Ishikawa (cell line): Measurements from ENCODE around the gene MAPK9.

ENCODE experiments used
- CEBPB ChIP-seq: IDR thresholded peaks from 2 replicates; pipeline ENCODE4 v1.6.1; 2012
- CREB1 ChIP-seq: IDR thresholded peaks from 2 replicates; pipeline ENCODE4 v1.6.1; 2012; ENCODE audit warnings: low read depth
- EGR1 ChIP-seq: IDR thresholded peaks from 2 replicates; pipeline ENCODE4 v1.6.1; 2012
- EP300 ChIP-seq: IDR thresholded peaks from 2 replicates; pipeline ENCODE4 v1.6.1; 2012; ENCODE audit warnings: borderline replicate concordance
- FOXM1 ChIP-seq: IDR thresholded peaks from 2 replicates; pipeline ENCODE4 v1.6.1; 2012; ENCODE audit warnings: low read depth, borderline replicate concordance
- MAX ChIP-seq: IDR thresholded peaks from 2 replicates; pipeline ENCODE4 v1.6.1; 2012
- NFIC ChIP-seq: IDR thresholded peaks from 2 replicates; pipeline ENCODE4 v1.6.1; 2012
- RAD21 ChIP-seq: IDR thresholded peaks from 2 replicates; pipeline ENCODE4 v1.6.1; 2012; ENCODE audit warnings: low read depth
- TAF1 ChIP-seq: IDR thresholded peaks from 2 replicates; pipeline ENCODE4 v1.6.1; 2012; ENCODE audit warnings: low read depth, mild to moderate bottlenecking
- TCF12 ChIP-seq: IDR thresholded peaks from 2 replicates; pipeline ENCODE4 v1.6.1; 2012; ENCODE audit warnings: low read depth
- TEAD4 ChIP-seq: IDR thresholded peaks from 2 replicates; pipeline ENCODE4 v1.6.1; 2012
- USF1 ChIP-seq: IDR thresholded peaks from 2 replicates; pipeline ENCODE4 v1.6.1; 2012
- YY1 ChIP-seq: IDR thresholded peaks from 2 replicates; pipeline ENCODE4 v1.6.1; 2012; ENCODE audit warnings: low read depth
- ZBTB7A ChIP-seq: IDR thresholded peaks from 2 replicates; pipeline ENCODE4 v1.6.1; 2012; ENCODE audit warnings: low read depth
- TF ChIP-seq, protein P1 (sequence below): IDR thresholded peaks from 2 replicates; pipeline ENCODE4 v1.6.1; 2012; ENCODE audit warnings: low read depth, mild to moderate bottlenecking

MAPK9 gene

DNA sequence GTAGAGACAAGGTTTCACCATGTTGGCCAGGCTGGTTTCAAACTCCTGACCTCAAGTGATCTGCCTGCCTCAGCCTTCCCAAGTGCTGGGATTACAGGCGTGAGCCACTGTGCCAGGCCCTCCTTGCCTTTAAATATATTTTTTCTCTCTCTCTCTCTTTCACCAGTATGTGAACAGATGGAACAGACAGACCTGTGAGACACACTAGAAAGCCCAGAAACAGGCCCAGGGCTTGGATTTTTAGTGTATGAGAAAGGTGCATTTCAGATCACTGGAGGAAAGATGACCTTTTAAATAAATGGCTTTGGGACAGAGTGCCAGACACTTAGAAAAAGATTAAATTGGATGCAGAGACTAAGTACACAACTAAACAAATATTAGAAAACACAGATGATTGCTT is 86.0 kb downstream of the MAPK9 start:
- TF ChIP-seq TAF1 (no peak), CEBPB (no peak), NFIC (no peak), ZBTB7A (no peak), TCF12 (no peak), EP300 (no peak), USF1 (no peak), MAX (no peak), EGR1 (no peak), CREB1 (no peak), TEAD4 (no peak), FOXM1 (no peak), YY1 (no peak), RAD21 (no peak)
- TF ChIP-seq, protein P1, sequence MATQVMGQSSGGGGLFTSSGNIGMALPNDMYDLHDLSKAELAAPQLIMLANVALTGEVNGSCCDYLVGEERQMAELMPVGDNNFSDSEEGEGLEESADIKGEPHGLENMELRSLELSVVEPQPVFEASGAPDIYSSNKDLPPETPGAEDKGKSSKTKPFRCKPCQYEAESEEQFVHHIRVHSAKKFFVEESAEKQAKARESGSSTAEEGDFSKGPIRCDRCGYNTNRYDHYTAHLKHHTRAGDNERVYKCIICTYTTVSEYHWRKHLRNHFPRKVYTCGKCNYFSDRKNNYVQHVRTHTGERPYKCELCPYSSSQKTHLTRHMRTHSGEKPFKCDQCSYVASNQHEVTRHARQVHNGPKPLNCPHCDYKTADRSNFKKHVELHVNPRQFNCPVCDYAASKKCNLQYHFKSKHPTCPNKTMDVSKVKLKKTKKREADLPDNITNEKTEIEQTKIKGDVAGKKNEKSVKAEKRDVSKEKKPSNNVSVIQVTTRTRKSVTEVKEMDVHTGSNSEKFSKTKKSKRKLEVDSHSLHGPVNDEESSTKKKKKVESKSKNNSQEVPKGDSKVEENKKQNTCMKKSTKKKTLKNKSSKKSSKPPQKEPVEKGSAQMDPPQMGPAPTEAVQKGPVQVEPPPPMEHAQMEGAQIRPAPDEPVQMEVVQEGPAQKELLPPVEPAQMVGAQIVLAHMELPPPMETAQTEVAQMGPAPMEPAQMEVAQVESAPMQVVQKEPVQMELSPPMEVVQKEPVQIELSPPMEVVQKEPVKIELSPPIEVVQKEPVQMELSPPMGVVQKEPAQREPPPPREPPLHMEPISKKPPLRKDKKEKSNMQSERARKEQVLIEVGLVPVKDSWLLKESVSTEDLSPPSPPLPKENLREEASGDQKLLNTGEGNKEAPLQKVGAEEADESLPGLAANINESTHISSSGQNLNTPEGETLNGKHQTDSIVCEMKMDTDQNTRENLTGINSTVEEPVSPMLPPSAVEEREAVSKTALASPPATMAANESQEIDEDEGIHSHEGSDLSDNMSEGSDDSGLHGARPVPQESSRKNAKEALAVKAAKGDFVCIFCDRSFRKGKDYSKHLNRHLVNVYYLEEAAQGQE: no peak

DNA sequence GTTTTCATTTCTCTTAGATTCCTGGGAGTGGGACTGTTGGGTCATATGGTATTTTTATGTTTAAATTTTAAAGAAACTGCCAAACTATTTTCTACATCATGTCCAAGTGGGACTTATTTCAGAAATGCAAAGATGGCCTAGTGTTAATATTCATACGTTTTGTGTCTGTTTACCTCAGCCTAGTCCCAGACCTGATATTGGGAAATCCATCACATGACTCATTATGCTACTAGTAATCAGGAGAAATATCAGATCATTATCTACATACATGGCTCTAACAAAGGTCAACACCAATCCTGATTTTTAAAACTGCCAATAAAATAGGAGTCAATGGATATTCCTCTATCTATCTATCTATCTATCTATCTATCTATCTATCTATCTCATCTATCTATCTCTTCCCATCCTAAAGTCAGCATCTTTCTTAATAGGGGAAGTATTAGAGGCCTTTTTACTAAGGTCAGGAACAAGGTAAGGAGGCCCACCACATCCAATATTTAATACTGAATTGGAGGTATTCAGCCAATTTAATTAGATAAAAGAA is 87.5 kb downstream of the MAPK9 start:
- TF ChIP-seq TAF1: no peak
- no peak for TF ChIP-seq TCF12
- TF ChIP-seq MAX: no peak
- no peak for TF ChIP-seq CEBPB
- TF ChIP-seq, protein P1: no peak
- TF ChIP-seq EGR1: no peak
- TF ChIP-seq CREB1: no peak
- no peak for TF ChIP-seq YY1
- TF ChIP-seq NFIC: no peak
- TF ChIP-seq TEAD4: no peak
- TF ChIP-seq EP300: no peak
- no peak for TF ChIP-seq USF1
- no peak for TF ChIP-seq FOXM1
- no peak for TF ChIP-seq RAD21
- no peak for TF ChIP-seq ZBTB7A

- TF ChIP-seq ZBTB7A (no peak), CREB1 (no peak), TAF1 (no peak), CEBPB (no peak), FOXM1 (no peak), USF1 (no peak), RAD21 (no peak), EP300 (no peak), TEAD4 (no peak), YY1 (no peak), NFIC (no peak), EGR1 (no peak), TCF12 (no peak), MAX (no peak)
- TF ChIP-seq, protein P1: no peak
Observed at GRCh38 chr5:180202939-180203573, 88.8 kb downstream of the MAPK9 start.
